GM15510 (cell line): Measurements from ENCODE around the gene TMEM250.

Experiments used
- POLR2A ChIP-seq: IDR thresholded peaks from 3 replicates; pipeline ENCODE4 v1.6.1; 2011; ENCODE audit warnings: borderline replicate concordance; ENCODE audit not compliant: insufficient read length; ENCODE audit errors: extremely low read depth

The TMEM250 gene

GRCh38 chr9:136111910-136112309 is 6.8 kb downstream of the TMEM250 start:
- no peak for TF ChIP-seq POLR2A

GRCh38 chr9:136111190-136111589 is 7.5 kb downstream of the TMEM250 start:
- no peak for TF ChIP-seq POLR2A

GRCh38 chr9:136110082-136111061 is 8.3 kb downstream of the TMEM250 start:
- no peak for TF ChIP-seq POLR2A

GRCh38 chr9:136109351-136110081 is 9.2 kb downstream of the TMEM250 start:
- TF ChIP-seq POLR2A = peak; percentile 52

- no peak for TF ChIP-seq POLR2A
Observed at GRCh38 chr9:136108648-136109266, 9.9 kb downstream of the TMEM250 start.

- no peak for TF ChIP-seq POLR2A
Observed at GRCh38 chr9:136107953-136108647, 10.6 kb downstream of the TMEM250 start.

GRCh38 chr9:136107155-136107952 is 11.3 kb downstream of the TMEM250 start:
- peak; percentile 50 for TF ChIP-seq POLR2A

GRCh38 chr9:136105398-136106135 is 13.1 kb downstream of the TMEM250 start:
- no peak for TF ChIP-seq POLR2A

GRCh38 chr9:136104916-136105315 is 13.8 kb downstream of the TMEM250 start:
- TF ChIP-seq POLR2A = no peak

- no peak for TF ChIP-seq POLR2A
Observed at GRCh38 chr9:136104488-136104800, 14.2 kb downstream of the TMEM250 start.

- TF ChIP-seq POLR2A = no peak
Observed at GRCh38 chr9:136103651-136104487, 14.8 kb downstream of the TMEM250 start.
